Measurements from ENCODE around the gene LYZL4.

DNA sequence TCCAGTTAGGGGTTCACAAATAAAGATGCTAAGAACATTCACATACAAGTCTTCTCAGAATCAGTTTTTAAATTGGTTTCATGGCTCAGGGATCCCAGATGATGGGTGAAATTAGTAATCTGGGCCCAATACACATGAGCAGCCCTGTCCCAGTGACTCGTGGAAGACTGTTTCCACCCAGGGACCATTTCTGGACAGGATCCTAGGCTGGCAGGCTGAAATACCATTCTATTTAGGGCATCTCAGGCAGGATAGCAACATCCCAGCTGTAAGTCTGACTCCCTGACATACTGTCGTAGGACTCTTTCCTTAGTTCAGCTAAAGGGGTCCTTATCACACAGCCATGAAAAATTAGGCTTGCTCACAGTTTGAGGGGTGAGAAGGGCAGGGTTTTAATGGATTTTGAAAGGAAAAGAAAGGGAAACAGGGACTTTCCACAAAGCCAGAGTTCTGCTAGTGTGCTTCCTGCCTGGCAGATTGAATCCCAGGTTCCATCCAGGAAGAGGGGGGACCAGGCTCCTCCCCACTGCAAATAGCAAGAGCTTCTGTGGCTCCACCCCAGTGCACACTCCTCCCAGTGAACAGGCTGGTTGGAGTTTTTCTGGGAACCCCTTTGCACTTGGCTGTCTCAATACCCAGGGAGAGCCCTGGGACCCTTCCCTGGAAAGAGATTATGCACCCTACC, 41.3 kb upstream of the LYZL4 start:
- no peak for TF ChIP-seq TCF7L2 (IDR thresholded peaks at IDR 0.05; ENCODE audit: low read depth, low read length)
- TF ChIP-seq, protein P1, sequence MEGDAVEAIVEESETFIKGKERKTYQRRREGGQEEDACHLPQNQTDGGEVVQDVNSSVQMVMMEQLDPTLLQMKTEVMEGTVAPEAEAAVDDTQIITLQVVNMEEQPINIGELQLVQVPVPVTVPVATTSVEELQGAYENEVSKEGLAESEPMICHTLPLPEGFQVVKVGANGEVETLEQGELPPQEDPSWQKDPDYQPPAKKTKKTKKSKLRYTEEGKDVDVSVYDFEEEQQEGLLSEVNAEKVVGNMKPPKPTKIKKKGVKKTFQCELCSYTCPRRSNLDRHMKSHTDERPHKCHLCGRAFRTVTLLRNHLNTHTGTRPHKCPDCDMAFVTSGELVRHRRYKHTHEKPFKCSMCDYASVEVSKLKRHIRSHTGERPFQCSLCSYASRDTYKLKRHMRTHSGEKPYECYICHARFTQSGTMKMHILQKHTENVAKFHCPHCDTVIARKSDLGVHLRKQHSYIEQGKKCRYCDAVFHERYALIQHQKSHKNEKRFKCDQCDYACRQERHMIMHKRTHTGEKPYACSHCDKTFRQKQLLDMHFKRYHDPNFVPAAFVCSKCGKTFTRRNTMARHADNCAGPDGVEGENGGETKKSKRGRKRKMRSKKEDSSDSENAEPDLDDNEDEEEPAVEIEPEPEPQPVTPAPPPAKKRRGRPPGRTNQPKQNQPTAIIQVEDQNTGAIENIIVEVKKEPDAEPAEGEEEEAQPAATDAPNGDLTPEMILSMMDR (IDR thresholded peaks at IDR 0.05), result no peak
- TF ChIP-seq, protein P2, sequence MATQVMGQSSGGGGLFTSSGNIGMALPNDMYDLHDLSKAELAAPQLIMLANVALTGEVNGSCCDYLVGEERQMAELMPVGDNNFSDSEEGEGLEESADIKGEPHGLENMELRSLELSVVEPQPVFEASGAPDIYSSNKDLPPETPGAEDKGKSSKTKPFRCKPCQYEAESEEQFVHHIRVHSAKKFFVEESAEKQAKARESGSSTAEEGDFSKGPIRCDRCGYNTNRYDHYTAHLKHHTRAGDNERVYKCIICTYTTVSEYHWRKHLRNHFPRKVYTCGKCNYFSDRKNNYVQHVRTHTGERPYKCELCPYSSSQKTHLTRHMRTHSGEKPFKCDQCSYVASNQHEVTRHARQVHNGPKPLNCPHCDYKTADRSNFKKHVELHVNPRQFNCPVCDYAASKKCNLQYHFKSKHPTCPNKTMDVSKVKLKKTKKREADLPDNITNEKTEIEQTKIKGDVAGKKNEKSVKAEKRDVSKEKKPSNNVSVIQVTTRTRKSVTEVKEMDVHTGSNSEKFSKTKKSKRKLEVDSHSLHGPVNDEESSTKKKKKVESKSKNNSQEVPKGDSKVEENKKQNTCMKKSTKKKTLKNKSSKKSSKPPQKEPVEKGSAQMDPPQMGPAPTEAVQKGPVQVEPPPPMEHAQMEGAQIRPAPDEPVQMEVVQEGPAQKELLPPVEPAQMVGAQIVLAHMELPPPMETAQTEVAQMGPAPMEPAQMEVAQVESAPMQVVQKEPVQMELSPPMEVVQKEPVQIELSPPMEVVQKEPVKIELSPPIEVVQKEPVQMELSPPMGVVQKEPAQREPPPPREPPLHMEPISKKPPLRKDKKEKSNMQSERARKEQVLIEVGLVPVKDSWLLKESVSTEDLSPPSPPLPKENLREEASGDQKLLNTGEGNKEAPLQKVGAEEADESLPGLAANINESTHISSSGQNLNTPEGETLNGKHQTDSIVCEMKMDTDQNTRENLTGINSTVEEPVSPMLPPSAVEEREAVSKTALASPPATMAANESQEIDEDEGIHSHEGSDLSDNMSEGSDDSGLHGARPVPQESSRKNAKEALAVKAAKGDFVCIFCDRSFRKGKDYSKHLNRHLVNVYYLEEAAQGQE (IDR thresholded peaks at IDR 0.05; ENCODE audit: insufficient read depth in 1 of 2, low read depth in 2 of 2, low read length in 1 of 2), result no peak
